Astrocyte of the cerebellum (primary cell): ENCODE measurements around the gene STXBP3.

Source experiments
- DNase-seq: peaks from one replicate; pipeline ENCODE4 v3.0.0-alpha.2; 2011; ENCODE audit warnings: low read depth
- H3K4me3 ChIP-seq: 2 replicates; pipeline ENCODE4 v1.5.1; 2011; ENCODE audit warnings: mild to moderate bottlenecking, low read depth, low read length, moderate library complexity
- CTCF ChIP-seq: IDR thresholded peaks from 2 replicates; pipeline ENCODE4 v1.5.1; 2012; ENCODE audit warnings: low read length, low read depth, moderate library complexity, mild to moderate bottlenecking; ENCODE audit errors: missing control alignments
- in situ Hi-C: cut with HindIII; loops from 2 replicates; pipeline ENCODE4 v1.10.0; 2017; ENCODE audit warnings: low sequenced_read_pairs

The STXBP3 gene

GRCh38 chr1:108799001-108799400, 52.5 kb downstream of the STXBP3 start:
- no peak for TF ChIP-seq CTCF
- DNase-seq: no peak
- in situ Hi-C loops: no loop called here
- H3K4me3 ChIP-seq: no peak overlapping the region

GRCh38 chr1:108801101-108801500, 54.6 kb downstream of the STXBP3 start:
- DNase-seq: no peak
- in situ Hi-C loops: no loop called here
- no peak overlapping the region for H3K4me3 ChIP-seq
- TF ChIP-seq CTCF: no peak

DNA sequence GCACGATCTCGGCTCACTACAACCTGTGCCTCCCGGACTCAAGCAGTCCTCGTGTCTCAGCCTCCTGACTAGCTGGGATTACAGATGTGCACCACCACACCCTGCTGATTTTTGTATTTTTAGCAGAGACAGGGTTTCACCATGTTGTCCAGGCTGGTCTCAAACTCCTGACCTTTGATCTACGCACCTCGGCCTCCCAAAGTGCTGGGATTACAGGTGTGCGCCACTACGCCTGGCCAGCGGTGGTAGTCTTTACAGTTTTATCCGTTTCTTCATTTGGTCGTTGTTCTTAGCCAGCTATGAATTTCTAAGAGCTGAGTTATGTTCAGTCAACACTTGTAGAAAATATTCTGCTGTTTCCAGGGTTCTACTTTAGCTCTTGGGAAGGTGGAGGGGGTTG, 57.1 kb downstream of the STXBP3 start:
- no peak overlapping the region for H3K4me3 ChIP-seq
- in situ Hi-C loops: no loop called here
- no peak for DNase-seq
- TF ChIP-seq CTCF: no peak

DNA sequence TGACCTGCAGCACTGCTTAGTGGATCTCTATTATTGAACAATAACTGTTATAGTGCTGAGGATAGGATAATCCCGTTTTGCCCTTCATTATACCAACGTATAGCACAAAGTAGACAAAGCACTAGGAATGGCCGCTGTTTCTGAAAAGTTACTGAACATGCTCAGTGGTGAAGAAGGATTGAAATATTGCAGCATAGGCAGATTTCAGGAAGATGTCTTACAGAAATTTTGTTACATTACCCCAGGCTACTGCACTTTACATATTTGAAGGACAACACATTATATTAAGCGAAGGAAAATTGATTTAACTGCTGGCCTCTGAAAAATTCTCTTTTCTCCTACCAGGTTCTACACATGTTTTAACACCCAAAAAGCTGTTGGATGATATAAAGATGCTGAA, 62.0 kb downstream of the STXBP3 start:
- no peak for TF ChIP-seq CTCF
- H3K4me3 ChIP-seq: no peak overlapping the region
- in situ Hi-C loops: no loop called here
- no peak for DNase-seq

DNA sequence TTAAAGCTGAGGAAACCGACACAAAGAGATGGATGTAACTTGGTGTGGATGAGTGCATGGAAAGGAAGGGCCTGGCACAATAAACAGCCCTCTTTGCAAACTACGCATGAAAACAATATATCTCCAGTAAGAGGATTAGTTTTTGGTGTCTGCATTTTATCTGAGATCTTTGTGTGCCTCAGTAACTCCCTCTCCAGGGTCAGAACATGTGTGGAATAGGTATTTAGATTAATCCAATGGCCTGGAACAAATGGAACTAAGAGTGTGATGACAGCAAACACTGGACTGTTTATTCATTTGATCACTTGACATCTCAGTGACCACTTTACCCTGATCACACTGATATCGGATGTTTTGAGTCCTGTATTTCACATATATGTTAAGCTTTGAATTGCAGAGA, 65.1 kb downstream of the STXBP3 start:
- no peak for TF ChIP-seq CTCF
- in situ Hi-C loops: no loop called here
- DNase-seq: no peak
- no peak overlapping the region for H3K4me3 ChIP-seq

DNA sequence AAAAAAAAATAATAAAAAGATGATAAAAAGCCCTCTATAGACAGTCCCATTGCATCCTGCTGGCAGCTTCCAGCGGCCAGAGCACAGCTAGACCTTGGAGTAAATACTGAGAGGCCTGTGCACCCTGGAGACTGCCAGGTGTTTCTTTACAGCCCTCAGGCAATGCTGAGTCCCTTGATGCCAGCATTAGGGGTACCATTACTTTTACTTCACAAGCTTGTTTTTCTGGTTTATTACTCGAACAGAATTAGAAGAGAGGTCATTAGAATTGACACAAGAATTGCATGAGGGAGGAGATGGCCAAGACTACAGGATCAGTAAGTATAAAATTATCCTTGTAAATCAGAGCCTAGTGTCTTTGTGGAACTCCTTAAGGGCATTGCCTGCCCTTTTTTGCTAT, 66.9 kb downstream of the STXBP3 start:
- in situ Hi-C loops: no loop called here
- no peak overlapping the region for H3K4me3 ChIP-seq
- DNase-seq: no peak
- TF ChIP-seq CTCF: no peak
